CD4-positive, alpha-beta T cell treated with Interleukin-4 for 4 hours (primary cell): ENCODE measurements around the gene PRELP.

Experiments used
- DNase-seq: peaks from one replicate; pipeline ENCODE4 v3.0.0-alpha.2; 2020

The PRELP gene

DNA sequence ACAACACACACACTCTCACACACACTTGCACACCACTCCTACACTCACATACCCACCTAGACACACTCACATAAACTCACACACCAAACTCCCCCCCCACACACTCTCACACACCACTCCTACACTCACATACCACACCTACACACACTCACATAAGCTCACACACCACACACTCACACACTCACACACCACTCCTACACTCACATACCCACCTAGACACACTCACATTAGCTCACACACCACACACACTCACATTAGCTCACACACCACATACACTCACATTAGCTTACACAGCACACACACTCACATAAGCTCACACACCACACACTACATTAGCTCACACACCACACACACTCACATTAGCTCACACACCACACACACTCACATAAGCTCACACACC, 51.4 kb downstream of the PRELP start:
- no peak for DNase-seq

DNA sequence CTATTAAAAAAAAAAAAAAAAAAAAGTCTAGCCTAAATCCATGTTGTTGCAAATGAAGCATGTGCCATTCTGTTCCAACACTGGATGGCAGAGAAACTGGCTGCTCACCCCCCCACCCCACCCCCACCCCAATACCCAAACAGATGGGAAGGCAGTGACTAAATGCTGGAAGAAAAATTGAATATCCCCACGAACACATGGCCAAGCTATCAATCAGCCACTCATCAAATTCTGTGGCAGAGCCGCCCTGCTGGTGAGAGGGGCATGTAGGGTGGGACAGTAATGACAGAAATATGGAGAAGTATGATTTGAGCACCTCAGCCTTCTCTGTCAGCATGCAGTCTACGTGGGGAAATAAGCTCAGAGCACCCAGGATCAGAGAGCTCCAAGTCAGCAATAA, 52.5 kb downstream of the PRELP start:
- DNase-seq, result no peak

DNA sequence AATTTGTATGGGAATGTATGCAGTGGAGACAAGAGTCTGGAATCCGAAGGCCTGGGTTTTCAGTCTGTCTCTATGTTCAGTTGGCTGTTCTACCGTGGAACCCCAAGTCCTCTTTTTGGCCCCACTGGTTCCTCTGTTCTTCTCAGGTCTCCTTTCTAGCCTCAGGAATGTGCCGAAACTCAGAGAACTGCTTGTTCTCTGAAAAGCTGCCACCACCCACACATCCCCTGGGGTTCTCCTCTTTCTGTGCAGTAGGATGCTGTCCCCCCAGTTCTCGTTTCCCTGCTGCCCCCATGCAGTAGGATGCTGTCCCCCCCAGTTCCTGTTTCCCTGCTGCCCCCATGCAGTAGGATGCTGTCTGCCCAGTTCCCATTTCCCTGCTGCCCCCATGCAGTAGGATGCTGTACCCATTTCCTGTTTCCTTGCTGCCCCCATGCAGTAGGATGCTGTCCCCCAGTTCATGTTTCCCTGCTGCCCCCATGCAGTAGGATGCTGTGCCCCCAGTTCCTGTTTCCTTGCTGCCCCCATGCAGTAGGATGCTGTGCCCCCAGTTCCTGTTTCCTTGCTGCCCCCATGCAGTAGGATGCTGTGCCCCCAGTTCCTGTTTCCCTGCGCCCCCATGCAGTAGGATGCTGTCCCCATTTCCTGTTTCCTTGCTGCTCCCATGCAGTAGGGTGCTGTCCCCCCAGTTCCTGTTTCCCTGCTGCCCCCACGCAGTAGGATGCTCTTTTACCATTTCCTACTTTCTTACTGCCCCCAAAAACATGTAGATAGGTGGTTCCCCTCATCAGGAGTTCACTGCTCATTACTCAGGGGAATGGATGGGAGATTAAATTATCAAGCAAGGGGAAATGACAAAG, 53.6 kb downstream of the PRELP start:
- DNase-seq, result no peak

DNA sequence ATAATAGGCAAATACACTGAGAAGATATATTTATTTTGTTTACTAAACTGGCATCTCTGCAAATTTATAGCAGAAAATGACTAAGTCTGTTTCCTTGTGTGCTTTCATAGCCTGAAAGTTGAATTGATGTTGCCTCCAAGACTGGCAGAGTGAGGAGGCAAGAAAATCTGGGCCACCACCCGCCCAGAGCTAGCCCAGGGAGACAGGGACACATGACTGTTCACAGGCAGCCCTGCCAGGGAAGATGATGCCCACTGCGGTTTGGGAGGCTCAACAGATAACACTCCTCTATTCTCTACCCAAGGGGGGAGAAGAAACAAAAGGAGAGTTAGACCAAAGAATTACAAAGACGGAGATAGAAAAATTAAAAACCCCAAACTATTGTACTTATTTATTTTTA, 55.5 kb downstream of the PRELP start:
- DNase-seq, result no peak

DNA sequence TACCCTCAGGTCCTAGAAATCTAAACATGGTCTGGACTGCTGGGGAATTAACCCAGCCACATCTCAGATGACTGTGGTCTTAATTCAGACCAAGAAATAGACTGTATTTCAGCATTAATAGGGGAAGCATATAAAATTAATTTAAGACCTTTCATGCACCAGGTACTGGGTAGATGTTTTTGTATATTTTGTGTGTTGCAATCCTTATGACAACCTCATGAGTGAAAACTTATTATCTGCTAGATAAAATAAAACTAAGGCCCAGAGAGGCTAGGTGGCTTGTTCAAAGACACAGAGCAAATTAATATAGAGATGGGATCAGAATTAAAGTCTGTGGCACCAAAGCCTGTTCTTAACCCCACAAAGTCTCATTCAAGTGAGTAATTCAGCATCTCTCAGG, 58.4 kb downstream of the PRELP start:
- DNase-seq, result no peak

DNA sequence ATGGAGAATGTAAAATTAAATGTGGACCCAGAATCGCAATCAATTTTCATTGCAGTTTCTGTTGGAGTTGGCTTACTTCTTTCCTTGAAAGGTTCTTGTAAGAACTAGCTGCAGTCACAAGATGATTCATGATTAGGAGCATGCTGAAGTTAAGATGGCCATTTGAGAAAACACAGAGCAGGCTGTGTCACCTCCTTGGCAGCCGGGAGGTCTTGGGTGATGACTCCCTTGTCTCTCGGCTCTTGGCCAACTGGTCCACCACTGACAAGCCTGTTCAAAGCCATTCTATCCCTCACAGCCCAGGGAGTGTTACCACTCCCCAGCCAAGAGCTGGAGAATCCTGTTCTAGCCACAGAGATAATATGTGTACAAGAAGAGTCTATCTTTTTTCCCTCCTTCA, 58.9 kb downstream of the PRELP start:
- no peak for DNase-seq

DNA sequence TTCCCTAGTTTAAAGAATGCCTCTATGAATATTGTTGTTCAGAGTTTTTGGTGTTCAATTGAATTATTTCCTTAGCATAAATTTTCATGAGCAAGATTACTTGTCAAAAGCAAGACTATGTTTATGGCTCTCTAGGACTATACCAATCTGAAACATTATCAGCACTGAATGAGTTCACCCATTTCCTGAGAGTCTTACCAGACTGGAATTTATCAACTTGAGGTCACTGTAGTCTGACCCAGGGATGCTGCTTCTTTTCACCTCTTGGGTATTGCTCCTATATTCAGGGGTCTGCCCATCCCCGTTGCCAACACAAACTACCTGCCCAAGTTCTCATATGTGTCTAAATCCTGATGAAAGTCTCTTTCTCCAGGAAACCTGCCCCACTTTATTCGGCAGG, 61.0 kb downstream of the PRELP start:
- no peak for DNase-seq

DNA sequence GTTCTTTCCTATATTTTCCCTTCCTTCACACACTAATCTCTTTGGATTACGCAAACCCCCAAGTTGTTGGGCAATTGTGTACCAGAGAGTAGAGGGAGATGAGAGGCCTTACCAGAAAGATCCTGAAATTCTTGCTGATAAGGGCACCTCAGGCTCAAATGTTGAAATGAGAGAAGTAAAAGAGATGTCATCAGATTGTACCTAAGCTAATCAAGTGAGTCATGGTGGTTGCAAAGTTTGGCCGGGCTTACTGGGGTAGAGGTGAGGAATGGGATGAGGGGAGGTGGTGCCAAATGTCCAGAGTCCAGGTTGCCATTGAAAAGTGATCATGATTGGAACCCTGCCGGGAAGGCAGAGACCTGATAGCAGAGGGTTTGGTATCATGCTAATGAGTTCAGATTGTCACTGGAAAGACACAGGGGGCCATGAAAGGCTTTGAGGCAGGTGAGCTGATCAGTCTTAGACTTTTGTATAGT, 61.4 kb downstream of the PRELP start:
- no peak for DNase-seq

DNA sequence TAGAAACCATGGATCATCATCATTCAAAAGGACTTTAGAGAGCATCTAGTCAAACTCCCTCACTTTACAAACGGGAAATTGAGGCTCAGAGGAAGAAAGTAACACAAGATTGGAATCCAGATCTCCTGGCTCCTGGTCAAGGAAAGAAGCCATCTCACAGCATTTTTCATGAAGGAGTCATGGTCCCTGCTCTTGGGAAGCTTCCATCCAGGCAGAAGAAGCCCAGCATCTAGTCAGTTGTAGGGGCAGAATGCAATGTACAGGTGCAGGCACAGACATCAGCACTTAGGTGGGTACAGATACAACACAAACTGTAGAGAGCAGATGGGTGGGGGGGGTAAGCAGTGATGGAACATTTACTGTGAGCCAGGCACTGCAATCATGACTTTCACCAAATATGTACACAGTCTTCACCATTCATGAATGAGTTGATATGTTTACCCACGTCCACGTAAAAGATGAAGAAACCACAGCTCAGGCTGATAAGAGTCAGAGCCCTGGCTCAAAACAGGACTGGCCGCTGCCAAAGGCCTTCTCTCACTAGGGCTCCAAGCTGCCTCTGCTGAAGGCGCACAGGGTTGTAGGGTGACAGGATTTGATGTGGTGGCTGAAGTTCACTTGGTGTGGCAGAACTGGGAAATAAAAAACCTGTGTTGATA, 62.3 kb downstream of the PRELP start:
- DNase-seq, result peak; percentile 3

DNA sequence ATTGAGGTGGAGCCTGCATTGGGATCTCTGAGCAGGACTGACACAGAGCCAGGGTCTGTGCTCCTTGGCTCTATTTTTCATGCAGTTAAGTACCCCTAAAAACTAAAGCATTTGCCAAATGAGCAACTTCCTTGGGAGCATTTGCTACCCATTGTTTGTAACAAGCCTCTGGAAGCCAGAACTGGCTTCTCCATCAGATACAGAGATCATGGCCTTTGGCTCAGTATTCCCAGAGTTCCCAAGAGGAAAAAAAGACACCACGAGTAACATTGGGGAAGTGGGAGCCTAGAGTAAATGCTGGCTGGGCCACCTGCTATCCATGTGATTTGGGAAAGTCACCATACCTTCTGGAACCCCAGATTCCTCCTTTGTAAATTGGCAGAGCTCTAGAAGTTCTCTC, 63.1 kb downstream of the PRELP start:
- DNase-seq, result no peak

DNA sequence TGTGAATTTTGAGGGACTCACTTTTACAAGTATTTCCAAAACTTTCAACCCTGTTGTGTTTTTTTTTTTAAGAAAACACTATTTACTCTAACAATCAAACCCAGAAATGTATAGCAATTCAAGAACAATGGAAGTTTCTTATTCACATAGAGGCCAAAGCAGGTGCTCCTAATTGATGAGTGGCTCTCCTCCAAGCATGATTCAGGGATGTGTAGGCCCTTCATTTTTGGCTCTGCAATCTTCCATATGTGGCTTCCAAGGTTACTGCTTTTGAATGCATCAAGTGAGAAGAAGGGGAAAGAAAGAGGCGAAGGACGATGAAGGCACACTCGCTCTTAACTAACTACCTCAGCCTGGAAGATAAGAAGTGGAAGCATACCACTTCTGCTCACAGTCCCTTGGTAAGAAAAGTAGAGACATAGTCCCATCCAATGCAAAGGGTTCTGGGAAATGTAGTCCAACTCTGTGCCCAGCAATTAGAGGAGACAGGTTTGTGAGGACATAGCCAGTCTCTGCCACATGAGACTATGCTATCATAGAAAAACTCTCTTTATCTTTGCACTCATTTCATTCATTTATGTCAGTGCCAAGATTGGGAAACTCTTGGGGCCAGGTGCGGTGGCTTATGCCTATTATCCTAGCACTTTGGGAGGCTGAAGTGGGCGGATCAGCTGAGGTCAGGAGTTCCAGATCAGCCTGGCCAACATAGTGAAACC, 64.4 kb downstream of the PRELP start:
- no peak for DNase-seq
